Measurements from ENCODE around the gene FAM209B. TPM values are rescaled to one million over a fixed set of nuclear protein-coding genes. Genes with fewer than 3 reads are reported as not detected.

FAM209B gene
- total RNA-seq, 1 experiment from 2014 or later = 0.92 TPM

DNA sequence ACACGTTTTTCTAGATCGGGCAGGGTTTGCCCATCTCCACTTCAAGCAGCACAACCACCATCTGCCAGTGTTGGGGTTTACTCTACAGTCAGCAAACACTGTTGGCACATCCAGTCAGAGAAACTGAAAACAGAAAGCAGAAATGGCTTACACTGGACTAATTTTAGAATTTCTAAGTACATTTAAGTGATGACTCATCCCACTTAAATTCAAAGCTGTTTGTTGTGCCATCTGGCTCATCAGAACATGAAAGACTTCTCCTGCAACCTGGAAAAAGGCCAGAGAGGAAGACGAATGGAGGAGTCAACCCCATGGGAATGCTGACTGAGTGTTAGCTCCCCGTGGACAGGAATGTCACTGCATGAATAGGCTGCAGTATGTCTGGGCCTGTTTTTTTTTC, 21.8 kb downstream of the FAM209B start:
- DNase-seq = peak; percentile 40
- H3K79me2 ChIP-seq (ENCODE audit: insufficient read depth, low read length) = no peaks in the 10 kb centered on the region
- H2BK5ac ChIP-seq (ENCODE audit: insufficient read length, low read length) = no peak overlapping the region
- H2AK5ac ChIP-seq (ENCODE audit: insufficient read length, low read length) = no peak overlapping the region
- peaks cover 7% of the 10 kb centered on the region in 2 experiments for H3K4me1 Mint-ChIP-seq
- no peaks in the 10 kb centered on the region for H3K9me3 ChIP-seq (ENCODE audit: control insufficient read depth, low read depth, low read length)
- H3K4ac ChIP-seq (ENCODE audit: low read depth, low read length) = no peak overlapping the region
- no peaks in the 10 kb centered on the region for H3K79me1 ChIP-seq (ENCODE audit: insufficient read depth, low read depth, low read length, poor library complexity, severe bottlenecking)
- H4K91ac ChIP-seq (ENCODE audit: insufficient read length, low read depth, low read length) = no peak overlapping the region
- no peak overlapping the region for H3K56ac ChIP-seq (ENCODE audit: insufficient read length, low read depth, low read length)
- H3K18ac ChIP-seq (ENCODE audit: insufficient read length, low read depth, low read length) = no peak overlapping the region
- no peak overlapping the region for H2BK20ac ChIP-seq (ENCODE audit: low read depth, low read length, poor library complexity, severe bottlenecking)
- no peak overlapping the region for H2AFZ ChIP-seq (ENCODE audit: low read length)
- no peaks in the 10 kb centered on the region for H3K36me3 Mint-ChIP-seq (ENCODE audit: insufficient read depth in 1 of 3, low read depth in 3 of 3)
- H3K27ac ChIP-seq (ENCODE audit: insufficient read length, low read depth, low read length) = no peak overlapping the region
- H3K14ac ChIP-seq (ENCODE audit: insufficient read depth, low read length) = no peak overlapping the region
- no peak overlapping the region for H4K8ac ChIP-seq (replicated peaks; ENCODE audit: insufficient read length, low read depth, low read length)
- no peaks in the 10 kb centered on the region for H3K27me3 ChIP-seq (ENCODE audit: insufficient read depth, low read length)
- no peaks in the 10 kb centered on the region for H4K20me1 ChIP-seq (ENCODE audit: control insufficient read depth, insufficient read depth, insufficient read length)
- H3K23me2 ChIP-seq (ENCODE audit: insufficient read length, low read depth, low read length, poor library complexity, severe bottlenecking) = no peaks in the 10 kb centered on the region
- no peak overlapping the region for H4K5ac ChIP-seq (ENCODE audit: insufficient read length, low read depth, low read length)
- TF ChIP-seq, protein P1, sequence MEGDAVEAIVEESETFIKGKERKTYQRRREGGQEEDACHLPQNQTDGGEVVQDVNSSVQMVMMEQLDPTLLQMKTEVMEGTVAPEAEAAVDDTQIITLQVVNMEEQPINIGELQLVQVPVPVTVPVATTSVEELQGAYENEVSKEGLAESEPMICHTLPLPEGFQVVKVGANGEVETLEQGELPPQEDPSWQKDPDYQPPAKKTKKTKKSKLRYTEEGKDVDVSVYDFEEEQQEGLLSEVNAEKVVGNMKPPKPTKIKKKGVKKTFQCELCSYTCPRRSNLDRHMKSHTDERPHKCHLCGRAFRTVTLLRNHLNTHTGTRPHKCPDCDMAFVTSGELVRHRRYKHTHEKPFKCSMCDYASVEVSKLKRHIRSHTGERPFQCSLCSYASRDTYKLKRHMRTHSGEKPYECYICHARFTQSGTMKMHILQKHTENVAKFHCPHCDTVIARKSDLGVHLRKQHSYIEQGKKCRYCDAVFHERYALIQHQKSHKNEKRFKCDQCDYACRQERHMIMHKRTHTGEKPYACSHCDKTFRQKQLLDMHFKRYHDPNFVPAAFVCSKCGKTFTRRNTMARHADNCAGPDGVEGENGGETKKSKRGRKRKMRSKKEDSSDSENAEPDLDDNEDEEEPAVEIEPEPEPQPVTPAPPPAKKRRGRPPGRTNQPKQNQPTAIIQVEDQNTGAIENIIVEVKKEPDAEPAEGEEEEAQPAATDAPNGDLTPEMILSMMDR (conservative IDR thresholded peaks at IDR 0.05) = no peak
- no peak overlapping the region for H2BK15ac ChIP-seq (ENCODE audit: low read depth, low read length)
- H3K9me3 Mint-ChIP-seq = no peaks in the 10 kb centered on the region; a peak in 1 of 5 replicates
- H3K4me2 ChIP-seq (ENCODE audit: insufficient read depth, insufficient read length, low read length) = no peak overlapping the region
- H3K27me3 Mint-ChIP-seq (ENCODE audit: low read depth) = no peaks in the 10 kb centered on the region
- no peak overlapping the region for H3T11ph ChIP-seq (ENCODE audit: low read length)
- no peak overlapping the region for H3K23ac ChIP-seq (ENCODE audit: insufficient read length, low read depth, low read length)
- H3K4me3 Mint-ChIP-seq = no peak overlapping the region
- no peak overlapping the region for H3K9ac ChIP-seq (ENCODE audit: extremely low read depth, insufficient read length, low read length)
- H2BK12ac ChIP-seq (ENCODE audit: insufficient read length, low read depth, low read length) = no peak overlapping the region
- H3K4me1 ChIP-seq (ENCODE audit: insufficient read depth, low read length) = no peaks in the 10 kb centered on the region
- peak overlapping the region in 1 of 3 experiments; percentile 24; a peak in 1 of 7 replicates for H3K27ac Mint-ChIP-seq
- no peak overlapping the region for H2BK120ac ChIP-seq (ENCODE audit: low read depth, low read length, poor library complexity, severe bottlenecking)
- WGBS (ENCODE audit: extremely low coverage, insufficient read length, low lambda C conversion rate) = no CpG with 5 or more reads among the region's 4 CpGs
